ENCODE measurements around the gene HFE.

Gene HFE

DNA sequence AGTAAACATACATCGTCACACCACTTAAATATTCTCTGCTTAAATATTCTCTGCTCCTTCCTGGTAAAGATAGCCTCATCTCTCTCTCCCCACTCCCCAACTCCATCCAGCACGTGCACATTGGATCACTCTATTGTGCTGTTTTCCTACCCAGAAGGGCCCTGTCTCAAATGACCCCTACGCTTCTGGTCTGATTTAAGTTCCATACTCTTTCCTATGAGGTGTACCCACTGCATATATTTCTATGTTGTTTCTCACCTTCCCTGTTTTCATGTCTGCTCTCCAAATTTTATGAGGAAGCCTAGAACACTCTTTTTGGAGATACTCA, 53.7 kb downstream of the HFE start:
- no peaks in the 10 kb centered on the region for H3F3A ChIP-seq (ENCODE audit: insufficient read depth, low read length)
- H3K4me3 ChIP-seq (ENCODE audit: low read length): no peak overlapping the region
- TF ChIP-seq EZH2 (optimal IDR thresholded peaks at IDR 0.05; ENCODE audit: low read depth, low read length): no peak
- TF ChIP-seq EZH2phosphoT487 (IDR thresholded peaks at IDR 0.05; ENCODE audit: low read length): no peak
- TF ChIP-seq, protein P1, sequence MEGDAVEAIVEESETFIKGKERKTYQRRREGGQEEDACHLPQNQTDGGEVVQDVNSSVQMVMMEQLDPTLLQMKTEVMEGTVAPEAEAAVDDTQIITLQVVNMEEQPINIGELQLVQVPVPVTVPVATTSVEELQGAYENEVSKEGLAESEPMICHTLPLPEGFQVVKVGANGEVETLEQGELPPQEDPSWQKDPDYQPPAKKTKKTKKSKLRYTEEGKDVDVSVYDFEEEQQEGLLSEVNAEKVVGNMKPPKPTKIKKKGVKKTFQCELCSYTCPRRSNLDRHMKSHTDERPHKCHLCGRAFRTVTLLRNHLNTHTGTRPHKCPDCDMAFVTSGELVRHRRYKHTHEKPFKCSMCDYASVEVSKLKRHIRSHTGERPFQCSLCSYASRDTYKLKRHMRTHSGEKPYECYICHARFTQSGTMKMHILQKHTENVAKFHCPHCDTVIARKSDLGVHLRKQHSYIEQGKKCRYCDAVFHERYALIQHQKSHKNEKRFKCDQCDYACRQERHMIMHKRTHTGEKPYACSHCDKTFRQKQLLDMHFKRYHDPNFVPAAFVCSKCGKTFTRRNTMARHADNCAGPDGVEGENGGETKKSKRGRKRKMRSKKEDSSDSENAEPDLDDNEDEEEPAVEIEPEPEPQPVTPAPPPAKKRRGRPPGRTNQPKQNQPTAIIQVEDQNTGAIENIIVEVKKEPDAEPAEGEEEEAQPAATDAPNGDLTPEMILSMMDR (IDR thresholded peaks at IDR 0.05; ENCODE audit: low read length): no peak
- H3K4me1 ChIP-seq (ENCODE audit: low read length): 0 out of 2 replicates have a peak, but pooled peaks cover 3% of the 10 kb centered on the region
- H4K20me1 ChIP-seq (ENCODE audit: insufficient read depth, low read length): no peaks in the 10 kb centered on the region
- no peaks in the 10 kb centered on the region for H3K9me3 ChIP-seq (replicated peaks; ENCODE audit: insufficient read depth, low read length)
- H3K79me2 ChIP-seq (ENCODE audit: low read length): no peaks in the 10 kb centered on the region
- H2AFZ ChIP-seq (ENCODE audit: low read length): no peak overlapping the region
- H3K9me2 ChIP-seq (replicated peaks; ENCODE audit: insufficient read depth, low read length): no peaks in the 10 kb centered on the region
- H3K27me3 ChIP-seq (replicated peaks; ENCODE audit: insufficient read depth, low read length): no peaks in the 10 kb centered on the region
- no peak overlapping the region for H3K27ac ChIP-seq (ENCODE audit: low read length)
- H3K4me2 ChIP-seq (ENCODE audit: low read depth, low read length): no peak overlapping the region
- no peaks in the 10 kb centered on the region for H3K36me3 ChIP-seq (replicated peaks; ENCODE audit: insufficient read depth, low read length)
- DNase-seq: no peak
- no peak overlapping the region for H3K9ac ChIP-seq (ENCODE audit: low read length)

DNA sequence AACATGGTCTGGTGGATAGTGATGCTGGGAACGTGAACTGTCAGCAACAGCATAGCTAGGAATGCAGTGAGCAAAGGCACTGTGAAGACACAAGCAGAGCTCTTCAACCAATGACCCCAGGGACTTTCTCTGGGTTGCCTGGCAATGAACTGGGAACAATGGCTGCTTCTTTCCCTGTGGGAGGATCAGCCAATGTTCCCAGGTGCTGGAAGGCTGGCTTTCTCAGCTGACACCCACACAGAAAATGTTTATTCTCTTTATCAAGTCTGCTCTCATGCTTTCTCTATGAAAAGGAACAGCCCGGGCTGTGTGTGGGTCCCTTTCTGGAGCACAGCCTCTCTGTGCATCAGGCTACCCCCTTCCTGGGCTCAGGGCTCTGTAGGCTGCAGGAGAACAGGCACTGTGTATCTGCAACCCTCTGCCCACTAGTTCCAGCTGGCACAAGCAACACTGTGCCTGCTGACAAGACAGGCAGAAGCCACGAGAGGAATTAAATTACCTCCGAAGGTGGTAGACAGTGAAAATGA, 54.2 kb downstream of the HFE start:
- Histone ChIP-seq H2AFZ (ENCODE audit: low read length) (no peak overlapping the region), H4K20me1 (ENCODE audit: insufficient read depth, low read length) (no peaks in the 10 kb centered on the region), H3F3A (ENCODE audit: insufficient read depth, low read length) (no peaks in the 10 kb centered on the region), H3K9me2 (replicated peaks; ENCODE audit: insufficient read depth, low read length) (no peaks in the 10 kb centered on the region), H3K4me1 (ENCODE audit: low read length) (no peaks in the 10 kb centered on the region), H3K4me3 (ENCODE audit: low read length) (no peak overlapping the region), H3K27ac (ENCODE audit: low read length) (no peak overlapping the region), H3K79me2 (ENCODE audit: low read length) (no peaks in the 10 kb centered on the region), H3K27me3 (replicated peaks; ENCODE audit: insufficient read depth, low read length) (no peaks in the 10 kb centered on the region), H3K9ac (ENCODE audit: low read length) (no peak overlapping the region), H3K4me2 (ENCODE audit: low read depth, low read length) (no peak overlapping the region), H3K9me3 (replicated peaks; ENCODE audit: insufficient read depth, low read length) (no peaks in the 10 kb centered on the region), H3K36me3 (replicated peaks; ENCODE audit: insufficient read depth, low read length) (no peaks in the 10 kb centered on the region)
- no peak for DNase-seq
- TF ChIP-seq, protein P1 (IDR thresholded peaks at IDR 0.05; ENCODE audit: low read length): no peak
- TF ChIP-seq EZH2 (optimal IDR thresholded peaks at IDR 0.05; ENCODE audit: low read depth, low read length): no peak
- TF ChIP-seq EZH2phosphoT487 (IDR thresholded peaks at IDR 0.05; ENCODE audit: low read length): no peak

DNA sequence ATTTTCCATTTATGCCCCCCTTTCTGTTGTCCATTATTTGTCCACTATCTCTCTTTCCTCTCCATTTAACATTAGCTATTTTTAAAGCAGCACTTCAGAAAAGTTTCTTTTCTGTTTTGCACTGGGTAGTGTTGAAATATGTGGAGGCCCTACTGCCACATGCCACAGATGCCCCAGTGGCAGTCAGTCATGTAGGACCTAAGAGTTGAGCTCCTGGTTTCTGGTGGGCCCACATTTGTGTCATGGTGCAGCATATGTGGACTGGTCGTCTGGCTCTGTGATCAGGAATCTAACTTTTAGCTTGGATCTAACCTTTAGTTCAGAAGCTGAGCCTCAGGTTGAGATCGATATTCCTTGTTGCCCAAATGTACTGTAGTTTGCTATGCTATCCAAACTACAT, 54.8 kb downstream of the HFE start:
- Histone ChIP-seq H3K4me1 (ENCODE audit: low read length) (no peaks in the 10 kb centered on the region), H3K9me3 (replicated peaks; ENCODE audit: insufficient read depth, low read length) (no peaks in the 10 kb centered on the region), H3K9ac (ENCODE audit: low read length) (no peak overlapping the region), H4K20me1 (ENCODE audit: insufficient read depth, low read length) (no peaks in the 10 kb centered on the region), H3K79me2 (ENCODE audit: low read length) (no peaks in the 10 kb centered on the region), H3F3A (ENCODE audit: insufficient read depth, low read length) (no peaks in the 10 kb centered on the region), H3K4me3 (ENCODE audit: low read length) (no peak overlapping the region), H3K27me3 (replicated peaks; ENCODE audit: insufficient read depth, low read length) (no peaks in the 10 kb centered on the region), H3K36me3 (replicated peaks; ENCODE audit: insufficient read depth, low read length) (no peaks in the 10 kb centered on the region), H3K27ac (ENCODE audit: low read length) (no peak overlapping the region), H3K4me2 (ENCODE audit: low read depth, low read length) (no peak overlapping the region), H2AFZ (ENCODE audit: low read length) (no peak overlapping the region), H3K9me2 (replicated peaks; ENCODE audit: insufficient read depth, low read length) (no peaks in the 10 kb centered on the region)
- TF ChIP-seq, protein P1 (IDR thresholded peaks at IDR 0.05; ENCODE audit: low read length): no peak
- TF ChIP-seq EZH2phosphoT487 (IDR thresholded peaks at IDR 0.05; ENCODE audit: low read length) (no peak), EZH2 (optimal IDR thresholded peaks at IDR 0.05; ENCODE audit: low read depth, low read length) (no peak)
- no peak for DNase-seq
